ENCODE data around the gene TEDC2.

DNA sequence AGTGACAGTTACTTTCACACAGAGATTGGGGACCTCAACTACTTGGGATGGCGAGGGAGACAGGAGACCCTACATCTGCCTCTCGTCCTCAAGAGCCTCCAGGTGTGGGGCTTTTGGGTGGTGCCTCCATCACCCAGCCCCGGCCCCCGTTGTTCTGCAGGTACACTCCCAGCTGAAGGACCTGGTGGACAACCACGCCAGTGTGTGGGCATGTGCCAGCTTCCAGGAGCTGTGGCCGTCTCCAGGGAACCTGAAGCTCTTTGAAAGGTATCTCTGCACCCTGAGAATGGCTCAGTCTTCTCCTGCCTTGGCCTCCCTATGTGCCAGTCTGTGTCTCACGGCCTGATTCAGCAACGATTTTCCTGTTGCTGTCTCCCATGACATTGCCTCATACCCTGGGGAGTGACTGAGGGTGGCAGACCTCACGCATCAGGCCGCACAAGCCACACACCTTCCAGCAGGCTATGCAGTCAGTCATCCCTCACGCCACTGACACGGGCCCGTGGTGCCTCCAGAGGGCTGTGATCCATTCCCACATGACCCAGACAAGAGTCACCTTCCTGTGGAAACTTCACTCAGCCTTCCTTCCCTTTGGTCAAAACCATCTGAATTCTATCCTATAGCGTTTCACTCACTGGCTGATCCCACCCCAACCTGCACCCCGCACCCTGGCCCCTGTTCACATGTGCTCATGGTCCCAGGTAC lies 27.0 kb upstream of the TEDC2 start:
- no peak for TF ChIP-seq CTCF (IDR thresholded peaks at IDR 0.05)
- no peak for TF ChIP-seq POLR2A (IDR thresholded peaks at IDR 0.05)
